Progenitor cell of endocrine pancreas (in vitro differentiated cells): ENCODE results near the gene NRCAM. TPM values are rescaled to one million over a fixed set of nuclear protein-coding genes. Genes with fewer than 3 reads are reported as not detected.

Experiments
- DNase-seq: peaks from one replicate; pipeline ENCODE4 v3.0.0; 2021; ENCODE audit warnings: low spot score; ENCODE audit not compliant: unreplicated experiment
- H3K27ac Mint-ChIP-seq: 2 replicates; pipeline ENCODE4 v1.8.0; 2021; ENCODE audit warnings: mild to moderate bottlenecking, moderate library complexity, mixed read lengths
- H3K27me3 Mint-ChIP-seq: 2 replicates; pipeline ENCODE4 v1.8.0; 2021; ENCODE audit warnings: mixed read lengths
- H3K36me3 Mint-ChIP-seq: 2 replicates; pipeline ENCODE4 v1.8.0; 2022; ENCODE audit warnings: mixed read lengths; ENCODE audit not compliant: insufficient read depth
- H3K4me1 Mint-ChIP-seq: 2 replicates; pipeline ENCODE4 v1.8.0; 2021; ENCODE audit warnings: low read depth, mixed read lengths
- H3K4me3 Mint-ChIP-seq: 2 replicates; pipeline ENCODE4 v1.8.0; 2021; ENCODE audit warnings: low read depth, mild to moderate bottlenecking, moderate library complexity, mixed read lengths
- H3K9me3 Mint-ChIP-seq: 2 replicates; pipeline ENCODE4 v1.8.0; 2021; ENCODE audit warnings: low read depth, mixed read lengths
- total RNA-seq: library from RNA; stranded (reverse); gene quantifications from 2 replicates; pipeline ENCODE4 v1.2.1, GENCODE V29; 2021
- TF ChIP-seq, protein P1 (sequence below): fragments of 200-600 bp; sonication (generic); IDR thresholded peaks from one replicate; pipeline ENCODE4 v1.5.0; 2021; ENCODE audit warnings: antibody characterized with exemption, mild to moderate bottlenecking; ENCODE audit not compliant: unreplicated experiment

The NRCAM gene
- total RNA-seq, 1 donor from 2014 or later: 19.9 TPM

DNA sequence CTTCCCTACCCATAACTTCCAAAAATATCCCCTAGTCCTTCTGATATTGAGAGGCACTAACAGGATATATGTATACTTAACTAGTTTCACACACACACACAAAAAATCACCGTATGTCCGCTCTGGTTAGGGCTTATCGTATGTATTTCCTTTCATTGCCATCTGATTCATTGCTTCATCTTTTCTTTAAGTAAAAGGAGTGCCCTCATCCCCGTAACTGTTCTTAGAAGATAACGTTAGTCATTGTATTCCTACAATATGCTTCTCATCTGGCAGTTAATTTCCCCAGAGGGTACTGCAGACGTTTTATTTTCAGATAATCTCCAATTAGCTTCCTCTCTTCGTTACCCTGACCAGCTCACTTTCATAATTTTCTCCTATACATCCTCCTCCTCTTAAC lies 37.3 kb downstream of the NRCAM start:
- Mint-ChIP-seq H3K4me3 (no peak overlapping the region), H3K36me3 (no peaks in the 10 kb centered on the region), H3K4me1 (peaks cover 11% of the 10 kb centered on the region)

DNA sequence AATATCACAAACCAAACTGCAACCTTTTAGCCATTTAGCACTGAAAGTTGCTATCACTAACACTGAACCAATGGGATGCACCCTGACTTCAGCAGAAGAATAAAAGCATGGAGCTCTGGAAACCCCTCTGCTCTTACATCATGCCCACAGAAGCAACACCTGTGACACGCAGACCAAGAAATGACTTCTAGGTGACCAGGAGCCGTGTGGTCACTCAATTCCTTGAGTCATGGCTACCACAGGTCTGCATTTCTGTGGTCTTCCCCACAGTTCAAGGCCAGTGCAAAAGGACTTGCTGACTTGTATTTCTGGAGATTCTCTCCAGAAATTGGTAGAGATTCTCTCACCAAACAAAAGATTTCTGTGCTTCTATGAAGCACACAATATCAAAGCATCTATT lies 38.3 kb downstream of the NRCAM start:
- Mint-ChIP-seq H3K27ac (no peak overlapping the region), H3K4me3 (no peak overlapping the region), H3K9me3 (peaks cover 3% of the 10 kb centered on the region), H3K27me3 (no peaks in the 10 kb centered on the region), H3K4me1 (peaks cover 11% of the 10 kb centered on the region), H3K36me3 (no peaks in the 10 kb centered on the region)
- no peak for DNase-seq
- TF ChIP-seq, protein P1, sequence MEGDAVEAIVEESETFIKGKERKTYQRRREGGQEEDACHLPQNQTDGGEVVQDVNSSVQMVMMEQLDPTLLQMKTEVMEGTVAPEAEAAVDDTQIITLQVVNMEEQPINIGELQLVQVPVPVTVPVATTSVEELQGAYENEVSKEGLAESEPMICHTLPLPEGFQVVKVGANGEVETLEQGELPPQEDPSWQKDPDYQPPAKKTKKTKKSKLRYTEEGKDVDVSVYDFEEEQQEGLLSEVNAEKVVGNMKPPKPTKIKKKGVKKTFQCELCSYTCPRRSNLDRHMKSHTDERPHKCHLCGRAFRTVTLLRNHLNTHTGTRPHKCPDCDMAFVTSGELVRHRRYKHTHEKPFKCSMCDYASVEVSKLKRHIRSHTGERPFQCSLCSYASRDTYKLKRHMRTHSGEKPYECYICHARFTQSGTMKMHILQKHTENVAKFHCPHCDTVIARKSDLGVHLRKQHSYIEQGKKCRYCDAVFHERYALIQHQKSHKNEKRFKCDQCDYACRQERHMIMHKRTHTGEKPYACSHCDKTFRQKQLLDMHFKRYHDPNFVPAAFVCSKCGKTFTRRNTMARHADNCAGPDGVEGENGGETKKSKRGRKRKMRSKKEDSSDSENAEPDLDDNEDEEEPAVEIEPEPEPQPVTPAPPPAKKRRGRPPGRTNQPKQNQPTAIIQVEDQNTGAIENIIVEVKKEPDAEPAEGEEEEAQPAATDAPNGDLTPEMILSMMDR: no peak

More for the DNA sequence above, 37.3 kb downstream of the NRCAM start:
- TF ChIP-seq, protein P1: no peak
- Mint-ChIP-seq H3K9me3 (no peaks in the 10 kb centered on the region), H3K27me3 (no peaks in the 10 kb centered on the region), H3K27ac (no peak overlapping the region)
- no peak for DNase-seq

DNA sequence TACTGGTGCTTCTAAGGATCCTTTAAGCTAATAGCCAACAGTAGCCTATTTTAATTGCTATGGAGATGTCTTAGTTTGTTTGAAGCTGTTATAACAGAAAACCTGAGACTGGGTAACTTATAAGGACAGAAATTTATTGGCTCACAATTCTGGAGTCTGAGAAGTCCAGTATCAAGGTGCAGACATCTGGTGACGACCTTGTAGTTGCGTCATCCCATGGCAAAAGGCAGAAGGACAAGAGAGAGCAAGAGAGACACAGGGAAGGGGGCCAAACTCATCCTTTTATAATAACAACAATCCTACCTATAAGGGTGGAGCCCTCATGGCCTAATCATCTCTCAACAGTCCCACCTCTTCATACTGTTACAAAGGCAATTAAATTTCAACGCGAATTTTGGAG lies 39.1 kb downstream of the NRCAM start:
- H3K27me3 Mint-ChIP-seq: no peaks in the 10 kb centered on the region
- H3K27ac Mint-ChIP-seq: no peak overlapping the region
- no peak overlapping the region for H3K4me3 Mint-ChIP-seq
- no peaks in the 10 kb centered on the region for H3K36me3 Mint-ChIP-seq
- no peak for DNase-seq
- peaks cover 3% of the 10 kb centered on the region for H3K9me3 Mint-ChIP-seq
- H3K4me1 Mint-ChIP-seq: peaks cover 10% of the 10 kb centered on the region
- TF ChIP-seq, protein P1: no peak

DNA sequence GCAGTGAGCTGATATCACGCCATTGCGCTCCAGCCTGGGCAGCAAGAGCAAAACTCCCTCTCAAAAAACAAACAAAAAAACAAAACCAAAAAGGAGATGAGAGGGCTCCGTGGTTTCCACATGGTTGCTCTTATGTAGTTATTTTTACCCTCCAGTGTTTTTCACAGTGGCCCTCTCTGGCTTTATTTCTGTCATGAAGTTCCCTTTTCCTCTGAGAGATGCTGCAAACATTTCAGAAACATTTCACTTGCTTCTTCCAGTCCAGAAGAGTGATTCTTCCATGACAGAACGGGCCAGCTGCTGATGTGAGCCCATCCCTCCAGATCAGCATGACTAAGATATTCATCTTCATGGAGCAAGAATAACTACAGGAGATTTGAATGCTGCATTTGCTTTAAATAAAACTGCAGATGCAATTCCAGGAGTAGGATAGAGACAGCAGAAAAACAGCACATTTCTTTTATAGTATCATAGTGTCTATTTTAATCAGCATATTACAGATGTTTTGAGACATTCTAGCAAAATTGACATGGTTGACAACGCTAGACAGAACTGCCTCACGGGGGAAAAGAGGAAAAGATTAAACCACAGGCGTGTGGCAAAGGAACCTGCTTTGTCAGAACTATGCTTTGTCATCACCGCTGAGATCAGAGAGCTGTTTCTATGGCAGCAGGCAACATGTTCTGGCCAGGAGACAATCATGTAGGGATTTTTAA lies 40.3 kb downstream of the NRCAM start:
- Mint-ChIP-seq H3K4me3 (no peak overlapping the region), H3K27ac (no peak overlapping the region), H3K9me3 (peaks cover 3% of the 10 kb centered on the region), H3K4me1 (peaks cover 3% of the 10 kb centered on the region), H3K27me3 (no peaks in the 10 kb centered on the region), H3K36me3 (no peaks in the 10 kb centered on the region)
- no peak for DNase-seq
- TF ChIP-seq, protein P1: no peak

DNA sequence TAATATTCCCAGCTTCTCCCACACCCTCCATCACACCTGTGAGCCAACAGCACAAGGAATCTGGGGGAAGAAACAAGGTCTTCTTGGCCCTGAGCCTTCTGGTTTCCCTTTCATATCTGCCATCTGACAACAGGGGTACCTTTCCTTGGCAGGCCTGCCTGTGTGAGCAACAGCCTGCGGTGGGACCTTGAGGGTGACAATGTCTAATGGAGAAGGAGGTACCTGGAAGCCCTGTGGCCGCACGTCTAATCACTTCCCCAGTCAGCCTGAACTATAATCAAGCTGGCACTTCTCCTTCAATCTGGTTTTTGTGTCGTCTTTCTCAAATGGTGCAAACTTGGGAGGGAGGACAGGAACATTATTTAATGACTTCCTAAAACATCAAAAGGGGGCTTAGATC lies 41.2 kb downstream of the NRCAM start:
- no peak overlapping the region for H3K27ac Mint-ChIP-seq

More for the DNA sequence above, 41.2 kb downstream of the NRCAM start:
- H3K36me3 Mint-ChIP-seq: no peaks in the 10 kb centered on the region
- DNase-seq: no peak
- no peaks in the 10 kb centered on the region for H3K27me3 Mint-ChIP-seq
- no peak overlapping the region for H3K4me3 Mint-ChIP-seq
- TF ChIP-seq, protein P1: no peak
- H3K4me1 Mint-ChIP-seq: peaks cover 3% of the 10 kb centered on the region
- H3K9me3 Mint-ChIP-seq: peaks cover 3% of the 10 kb centered on the region
